Bronchial epithelial cell (primary cell): ENCODE data around the gene TMEM242. TPM values are rescaled to one million over a fixed set of nuclear protein-coding genes. Genes with fewer than 3 reads are reported as not detected.

ENCODE experiments used
- DNase-seq: peaks from one replicate; pipeline ENCODE4 v3.0.0-alpha.2; 2010; ENCODE audit warnings: low read depth
- FAIRE-seq: peaks from 2 replicates; lab custom pipeline; 2011; peaks lifted over from hg19 to GRCh38; lab: Jason Lieb, UNC
- H3K27me3 ChIP-seq: 2 replicates; pipeline ENCODE4 v1.5.1; 2011; ENCODE audit warnings: low read length; ENCODE audit not compliant: control insufficient read depth, insufficient read depth
- H3K36me3 ChIP-seq: 2 replicates; pipeline ENCODE4 v1.5.1; 2011; ENCODE audit warnings: low read length; ENCODE audit not compliant: control insufficient read depth, insufficient read depth
- H3K4me3 ChIP-seq: 2 replicates; pipeline ENCODE4 v1.5.1; 2011; ENCODE audit warnings: mild to moderate bottlenecking, low read depth, low read length, control low read depth
- CTCF ChIP-seq: IDR thresholded peaks from 2 replicates; pipeline ENCODE4 v1.5.1; 2011; ENCODE audit warnings: mild to moderate bottlenecking, moderate library complexity, low read length, control low read depth, inconsistent platforms; ENCODE audit not compliant: insufficient read depth, severe bottlenecking
- total RNA-seq: library from RNA; depleted of rRNA; stranded (reverse); fragments of >200 nt; gene quantifications from 2 replicates; pipeline ENCODE4 v1.2.1, GENCODE V29; 2014

TMEM242 gene
- total RNA-seq, 1 donor from 2014 or later = 7.1 TPM

GRCh38 chr6:157330831-157331230 is 7.5 kb upstream of the TMEM242 start:
- H3K4me3 ChIP-seq = no peak overlapping the region
- H3K27me3 ChIP-seq = no peaks in the 10 kb centered on the region
- no peak for TF ChIP-seq CTCF
- no peaks in the 10 kb centered on the region for H3K36me3 ChIP-seq
- no peak for DNase-seq
- FAIRE-seq = no peak

GRCh38 chr6:157329829-157330228 is 6.5 kb upstream of the TMEM242 start:
- no peak for FAIRE-seq
- no peak overlapping the region for H3K4me3 ChIP-seq

GRCh38 chr6:157328108-157328692 is 4.9 kb upstream of the TMEM242 start:
- no peak overlapping the region for H3K4me3 ChIP-seq
- FAIRE-seq = no peak
- no peak for TF ChIP-seq CTCF
- peak; percentile 81 for DNase-seq
- no peaks in the 10 kb centered on the region for H3K27me3 ChIP-seq
- no peaks in the 10 kb centered on the region for H3K36me3 ChIP-seq

More at GRCh38 chr6:157329829-157330228, 6.5 kb upstream of the TMEM242 start:
- peak; percentile 80 for DNase-seq
- Histone ChIP-seq H3K27me3 (no peaks in the 10 kb centered on the region), H3K36me3 (no peaks in the 10 kb centered on the region)
- TF ChIP-seq CTCF = no peak

- no peaks in the 10 kb centered on the region for H3K36me3 ChIP-seq
Measured at GRCh38 chr6:157326979-157327378, 3.7 kb upstream of the TMEM242 start.

GRCh38 chr6:157325069-157325805 is 1.9 kb upstream of the TMEM242 start:
- TF ChIP-seq CTCF = no peak
- no peaks in the 10 kb centered on the region for H3K36me3 ChIP-seq
- FAIRE-seq = no peak

More at GRCh38 chr6:157326979-157327378, 3.7 kb upstream of the TMEM242 start:
- no peak for TF ChIP-seq CTCF
- Histone ChIP-seq H3K4me3 (no peak overlapping the region), H3K27me3 (no peaks in the 10 kb centered on the region)
- FAIRE-seq (no peak), DNase-seq (no peak)

More at GRCh38 chr6:157325069-157325805, 1.9 kb upstream of the TMEM242 start:
- Histone ChIP-seq H3K4me3 (no peak overlapping the region), H3K27me3 (no peaks in the 10 kb centered on the region)
- DNase-seq = peak; percentile 75
